GM12892 (cell line): ENCODE results near the gene PCF11.

Experiments used
- POLR2A ChIP-seq: IDR thresholded peaks from 2 replicates; pipeline ENCODE4 v1.6.1; 2011; ENCODE audit warnings: low read depth, low read length, control low read depth
- POLR2AphosphoS5 ChIP-seq: IDR thresholded peaks from 2 replicates; pipeline ENCODE4 v1.6.1; 2011; ENCODE audit warnings: low read depth, low read length, control low read depth

DNA sequence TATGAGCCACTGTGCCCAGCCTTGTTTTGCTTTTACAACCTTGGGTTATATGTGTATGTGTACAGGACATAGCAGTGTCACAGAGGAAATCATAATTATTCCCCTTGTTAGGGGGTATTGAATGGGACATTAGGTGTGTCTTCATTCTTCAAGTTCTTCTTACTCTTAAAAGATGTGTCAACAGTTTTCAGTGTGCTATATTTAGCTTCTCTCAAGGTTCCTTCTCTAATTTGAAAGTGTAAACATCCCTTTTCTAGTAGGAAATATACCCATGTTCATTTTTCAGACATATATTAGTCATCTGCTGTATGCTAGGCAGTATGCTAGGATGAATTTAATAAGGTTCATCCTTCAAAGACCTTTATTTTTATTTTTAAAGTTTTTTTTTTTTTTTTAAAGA is 17.1 kb downstream of the PCF11 start:
- TF ChIP-seq POLR2AphosphoS5: no peak
- no peak for TF ChIP-seq POLR2A
